Measurements from ENCODE around the gene OR2AJ1. TPM values are rescaled to one million over a fixed set of nuclear protein-coding genes. Genes with fewer than 3 reads are reported as not detected.
A peak's percentile ranks its signal among the peaks of the same experiment; 100 is the strongest.

OR2AJ1 gene
- total RNA-seq, 1 donor from 2014 or later, result not detected

GRCh38 chr1:247953408-247953807, 28.7 kb downstream of the OR2AJ1 start:
- DNase-seq (ENCODE audit: low spot score in 2 of 2) (no peak), FAIRE-seq (no peak)

DNA sequence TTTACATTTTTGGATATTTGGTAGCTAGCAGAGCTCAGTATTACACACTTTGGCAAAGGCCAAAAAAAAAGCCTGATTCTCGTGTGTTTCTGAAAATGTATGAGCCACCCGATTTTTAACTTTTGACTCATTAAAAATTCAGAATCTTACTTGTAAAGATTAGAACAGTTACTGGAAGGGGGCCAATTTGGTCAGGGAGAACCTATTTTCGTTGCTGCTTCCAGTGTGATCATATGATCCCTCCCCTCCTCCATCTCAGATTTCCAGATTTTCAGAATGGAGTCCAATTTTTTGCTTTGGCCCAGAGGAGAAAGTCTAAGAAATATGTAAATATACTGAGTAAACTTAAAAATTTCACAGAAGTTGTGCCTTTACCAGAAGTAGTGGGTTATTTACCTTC, 37.1 kb downstream of the OR2AJ1 start:
- DNase-seq (ENCODE audit: low spot score in 2 of 2), result no peak

DNA sequence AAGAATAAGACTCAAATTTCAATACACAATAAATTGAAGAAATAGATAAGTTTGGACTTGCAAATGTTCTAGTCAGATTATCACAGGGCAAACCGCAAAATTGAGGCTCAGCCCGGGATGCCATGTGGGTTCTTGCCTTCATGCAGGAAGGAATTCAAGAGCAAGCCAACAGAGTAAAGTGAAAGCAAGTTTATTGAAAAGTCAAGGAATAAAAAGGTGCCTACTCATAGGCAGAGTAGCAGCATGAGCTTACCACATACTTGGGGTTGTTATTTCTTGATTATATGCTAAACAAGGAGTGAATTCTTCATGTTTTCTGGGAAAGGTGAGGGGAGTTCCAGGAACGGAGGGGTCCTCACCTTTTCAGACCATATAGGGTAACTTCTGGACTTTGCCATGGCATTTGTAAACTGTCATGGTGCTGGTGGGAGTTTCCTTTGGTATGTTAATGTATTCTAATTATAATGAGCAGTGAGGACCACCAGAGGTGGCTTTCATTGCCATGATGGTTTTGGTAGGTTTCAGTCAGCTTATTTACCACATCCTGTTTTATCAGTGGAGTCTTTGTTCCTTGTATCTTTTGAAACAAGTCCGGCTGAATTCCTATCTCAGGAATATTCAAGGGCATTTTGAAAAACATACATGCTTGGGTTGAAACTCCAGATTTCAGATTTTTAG, 38.4 kb downstream of the OR2AJ1 start:
- FAIRE-seq, result no peak
- no peak for DNase-seq (ENCODE audit: low spot score in 2 of 2)

More for the DNA sequence above, 37.1 kb downstream of the OR2AJ1 start:
- FAIRE-seq, result no peak

- DNase-seq (ENCODE audit: low spot score in 2 of 2) (no peak), FAIRE-seq (peak; percentile 97)
Measured at GRCh38 chr1:247964933-247965332, 40.2 kb downstream of the OR2AJ1 start, which contains the start of gene OR2AK2. TSS of gene OR2AK2 (plus strand) at chr1:247965233. CDS start at chr1:247965377, 144 bp downstream.

GRCh38 chr1:247966532-247967204, 42.0 kb downstream of the OR2AJ1 start:
- FAIRE-seq (no peak), DNase-seq (ENCODE audit: low spot score in 2 of 2) (no peak)

Other genes starting within 250 kb of the OR2AJ1 start
- gene OR13G1, start 245.2 kb upstream of the OR2AJ1 start, total RNA-seq, result not detected
- not detected for gene OR6F1, start 208.2 kb upstream of the OR2AJ1 start, total RNA-seq
- not detected for gene OR14K1, start 186.3 kb upstream of the OR2AJ1 start, total RNA-seq
- not detected for gene OR14A2, start 176.7 kb upstream of the OR2AJ1 start, total RNA-seq
- not detected for gene OR1C1, start 164.3 kb upstream of the OR2AJ1 start, total RNA-seq
- not detected for gene OR14A16, start 100.8 kb upstream of the OR2AJ1 start, total RNA-seq
- gene OR11L1, start 83.0 kb upstream of the OR2AJ1 start, total RNA-seq, result not detected
- gene TRIM58, start 67.7 kb upstream of the OR2AJ1 start, total RNA-seq, result 3.3 TPM
- 2.9 TPM for gene OR2W3, start 29.3 kb upstream of the OR2AJ1 start, total RNA-seq
- not detected for gene OR2T8, start 4.6 kb upstream of the OR2AJ1 start, total RNA-seq
- 0.82 TPM for gene OR2L8, start 24.0 kb downstream of the OR2AJ1 start, total RNA-seq
- 0.41 TPM for gene OR2AK2, start 40.3 kb downstream of the OR2AJ1 start, total RNA-seq
- 0.41 TPM for gene OR2L5, start 88.8 kb downstream of the OR2AJ1 start, total RNA-seq
- gene OR2L2, start 105.2 kb downstream of the OR2AJ1 start, total RNA-seq, result 0.41 TPM
- 0.41 TPM for gene OR2L3, start 121.9 kb downstream of the OR2AJ1 start, total RNA-seq
- gene OR2L13, start 170.3 kb downstream of the OR2AJ1 start, total RNA-seq, result 1.6 TPM
- gene OR2M5, start 220.3 kb downstream of the OR2AJ1 start, total RNA-seq, result not detected
- not detected for gene OR2M2, start 249.9 kb downstream of the OR2AJ1 start, total RNA-seq

Data from frontal cortex (tissue), 4 donors.